IgD-negative memory B cell (primary cell): ENCODE data around the gene TMEM171. TPM values are rescaled to one million over a fixed set of nuclear protein-coding genes. Genes with fewer than 3 reads are reported as not detected.

Experiments
- H3K27ac Mint-ChIP-seq, 3 donors: one replicate each; pipeline ENCODE4 v1.8.0; 2020 to 2022; ENCODE audit warnings: mild to moderate bottlenecking in 3 of 3, mixed read lengths in 3 of 3, moderate library complexity in 1 of 3
- H3K27me3 Mint-ChIP-seq: one replicate; pipeline ENCODE4 v1.8.0; 2021; ENCODE audit warnings: mixed read lengths
- H3K36me3 Mint-ChIP-seq: one replicate; pipeline ENCODE4 v1.8.0; 2020; ENCODE audit warnings: mild to moderate bottlenecking, mixed read lengths
- H3K4me1 Mint-ChIP-seq, 3 donors: one replicate each; pipeline ENCODE4 v1.8.0; 2020 to 2022; ENCODE audit warnings: mixed read lengths in 3 of 3, mild to moderate bottlenecking in 1 of 3
- H3K4me3 Mint-ChIP-seq, 4 donors: one replicate each; pipeline ENCODE4 v1.8.0; 2020 to 2022; ENCODE audit warnings: mild to moderate bottlenecking in 4 of 4, mixed read lengths in 4 of 4, moderate library complexity in 3 of 4
- H3K9me3 Mint-ChIP-seq, 3 donors: one replicate each; pipeline ENCODE4 v1.8.0; 2020 to 2021; ENCODE audit warnings: mixed read lengths in 3 of 3, mild to moderate bottlenecking in 1 of 3
- polyA plus RNA-seq: library from polyadenylated mRNA; unstranded; fragments of 300-500 nt; fragmentation: Illumina TruSeq; gene quantifications from one replicate; pipeline ENCODE4 v1.2.3, GENCODE V29; 2021

Gene TMEM171
- polyA plus RNA-seq, 1 donor from 2014 or later = not detected

DNA sequence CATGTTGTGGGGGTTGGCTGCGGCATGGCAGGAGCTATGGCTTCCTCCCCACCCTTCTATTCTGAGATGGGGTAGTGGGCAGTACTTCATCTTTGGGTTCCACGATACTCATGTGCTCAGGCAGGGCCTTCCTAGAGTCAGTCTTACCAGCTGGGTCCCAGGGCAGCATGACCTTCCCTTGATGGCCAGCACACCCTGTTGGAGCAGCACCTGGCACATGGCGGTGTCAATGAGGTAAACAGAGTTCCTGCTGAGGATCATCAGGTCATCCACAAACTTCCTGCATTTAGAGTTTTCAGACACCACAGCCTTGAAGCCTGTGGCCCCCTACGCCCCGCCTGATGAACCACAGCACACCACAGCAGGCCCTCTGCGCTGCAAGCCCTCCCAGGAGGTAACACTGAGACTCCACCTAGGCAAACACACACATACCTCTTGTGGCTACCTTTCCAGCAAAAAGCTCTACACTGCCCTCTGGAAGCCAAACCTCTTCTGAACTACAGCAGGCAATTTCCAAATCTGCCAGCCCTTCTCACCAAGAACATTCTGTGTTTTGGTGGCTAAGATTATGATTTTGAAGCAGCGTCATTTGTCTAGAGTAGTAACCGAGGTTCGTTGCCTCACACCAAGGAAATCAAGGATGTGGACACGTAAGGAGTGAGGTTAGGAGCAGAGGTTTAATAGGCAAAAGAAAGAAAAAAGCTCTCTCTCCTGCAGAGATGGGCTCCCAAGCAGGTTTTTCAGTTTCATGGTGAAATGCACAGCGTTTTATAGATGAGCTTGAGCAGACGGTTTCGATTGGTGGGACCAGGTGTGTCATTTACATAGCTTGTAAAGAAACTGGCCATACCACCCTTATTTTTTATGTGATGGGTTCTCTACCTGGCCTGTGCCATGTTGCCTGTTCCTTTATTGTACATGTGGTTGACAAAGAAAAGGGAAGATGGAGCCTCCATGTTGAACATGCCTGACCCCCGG lies 32.3 kb downstream of the TMEM171 start:
- H3K27me3 Mint-ChIP-seq = peaks cover 21% of the 10 kb centered on the region
- H3K4me1 Mint-ChIP-seq = peaks cover 0 to 7% (median 3%) of the 10 kb centered on the region in 3 donors
- H3K27ac Mint-ChIP-seq = no peak overlapping the region

DNA sequence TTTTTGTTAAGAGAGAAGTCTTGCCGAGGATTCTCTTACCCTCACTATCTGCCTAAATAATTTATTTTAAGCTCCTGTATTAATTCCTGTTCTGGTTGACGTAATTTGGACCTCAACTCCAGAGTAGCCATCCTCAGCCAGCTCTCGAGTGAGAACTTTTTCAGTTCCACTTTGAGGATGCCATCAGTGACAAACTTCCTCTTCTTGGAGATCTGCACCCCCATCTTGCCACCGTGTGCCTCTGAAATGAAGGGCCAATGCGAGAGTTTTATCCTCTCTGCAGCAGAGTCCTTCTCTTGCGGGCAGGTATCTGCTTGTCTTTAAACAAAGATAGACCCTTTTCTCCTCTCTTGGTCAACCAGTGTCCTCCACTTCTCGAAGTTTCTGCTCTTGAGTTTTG lies 33.1 kb downstream of the TMEM171 start:
- H3K27ac Mint-ChIP-seq = no peak overlapping the region

More for the DNA sequence above, 32.3 kb downstream of the TMEM171 start:
- H3K4me3 Mint-ChIP-seq = no peak overlapping the region
- H3K9me3 Mint-ChIP-seq = no peaks in the 10 kb centered on the region
- no peaks in the 10 kb centered on the region for H3K36me3 Mint-ChIP-seq

DNA sequence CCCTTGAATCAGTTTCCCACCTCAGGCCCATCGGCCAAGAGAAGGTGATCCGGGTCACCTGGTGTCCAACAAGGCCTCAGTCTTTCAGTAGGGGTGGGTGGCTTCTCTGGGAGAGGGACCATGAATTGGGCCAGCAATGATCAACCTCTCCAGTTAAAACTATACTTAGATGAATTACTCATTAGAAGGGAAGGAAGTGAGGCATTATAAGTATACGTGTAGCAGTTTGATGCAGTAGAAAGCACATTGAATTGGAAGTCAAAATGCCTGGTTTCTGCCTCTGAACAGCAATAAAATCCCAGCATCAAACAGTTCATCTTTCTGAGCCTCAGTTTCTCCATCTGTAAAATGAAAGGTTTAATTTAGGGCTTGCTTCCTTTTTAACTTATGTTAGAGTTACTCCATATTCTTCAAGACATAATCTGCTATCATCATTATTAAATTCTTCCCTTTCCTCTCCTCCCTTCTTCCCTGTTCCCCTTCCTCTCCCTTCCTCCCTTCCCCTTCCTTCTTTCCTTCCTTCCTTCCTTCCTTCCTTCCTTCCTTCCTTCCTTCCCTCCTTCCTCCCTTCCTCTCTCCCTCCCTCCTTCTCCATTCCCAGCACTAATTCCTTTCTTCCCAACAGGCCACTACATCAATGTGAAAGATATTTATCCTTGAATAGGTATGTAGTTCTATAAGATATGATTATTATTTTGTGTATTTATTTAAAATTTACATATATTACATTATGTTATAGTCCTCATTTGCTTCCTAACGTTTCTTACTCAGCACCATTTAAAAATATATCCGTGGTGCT lies 34.0 kb downstream of the TMEM171 start:
- peaks cover 34% of the 10 kb centered on the region for H3K27me3 Mint-ChIP-seq
- no peaks in the 10 kb centered on the region for H3K9me3 Mint-ChIP-seq
- H3K36me3 Mint-ChIP-seq = no peaks in the 10 kb centered on the region

More for the DNA sequence above, 33.1 kb downstream of the TMEM171 start:
- Mint-ChIP-seq H3K9me3 (no peaks in the 10 kb centered on the region), H3K4me1 (peaks cover 0 to 7% (median 3%) of the 10 kb centered on the region in 3 donors), H3K36me3 (no peaks in the 10 kb centered on the region), H3K27me3 (peaks cover 29% of the 10 kb centered on the region), H3K4me3 (no peak overlapping the region)

DNA sequence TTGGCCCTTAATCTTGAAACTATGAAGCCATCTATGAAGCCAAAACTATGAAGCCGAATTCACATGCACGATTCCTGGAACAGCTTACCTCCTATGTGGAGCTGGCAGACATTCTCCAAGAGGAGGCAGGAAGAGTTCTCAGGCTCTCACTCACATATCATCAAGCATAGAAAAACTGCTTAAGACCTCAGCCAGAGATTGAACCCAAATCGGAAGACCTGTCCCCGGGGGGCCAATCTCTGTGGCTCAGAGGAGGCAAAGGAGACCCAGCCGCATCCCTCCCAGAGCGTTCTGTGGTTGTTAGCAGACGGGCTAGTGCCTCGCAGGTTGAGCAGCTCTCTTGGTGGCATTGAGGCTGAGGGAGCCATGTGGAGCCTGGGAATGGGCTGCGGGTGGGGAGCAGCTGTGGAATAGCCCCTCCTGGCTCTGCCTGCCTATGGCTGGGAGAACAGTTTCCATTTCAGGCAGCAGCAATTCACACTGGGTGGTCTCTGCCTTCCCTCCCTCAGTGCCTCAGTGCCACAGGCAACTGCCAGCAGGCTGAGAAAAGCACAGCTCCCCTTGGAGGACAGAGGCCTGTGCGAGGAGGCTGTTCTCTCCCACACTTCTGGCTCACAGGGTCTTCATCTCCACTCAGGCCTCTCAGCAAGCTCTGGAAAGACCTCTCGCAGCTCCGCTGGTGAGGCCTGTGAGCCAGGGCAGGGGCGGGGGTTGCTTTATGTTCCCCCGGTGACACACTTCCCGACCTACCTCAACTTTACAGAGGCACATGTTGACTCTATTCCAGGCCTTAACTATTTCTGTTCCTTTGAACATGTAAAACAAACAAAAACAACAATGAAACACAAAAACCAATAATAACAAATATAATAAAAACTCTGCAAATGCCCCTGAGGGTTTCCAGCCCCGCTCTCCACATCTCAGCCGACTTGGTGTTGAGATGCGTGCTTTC lies 35.2 kb downstream of the TMEM171 start:
- Mint-ChIP-seq H3K27ac (no peak overlapping the region), H3K4me3 (no peak overlapping the region), H3K4me1 (peaks cover 0 to 10% (median 9%) of the 10 kb centered on the region in 3 donors), H3K36me3 (no peaks in the 10 kb centered on the region), H3K9me3 (no peaks in the 10 kb centered on the region), H3K27me3 (peaks cover 44% of the 10 kb centered on the region)

More for the DNA sequence above, 34.0 kb downstream of the TMEM171 start:
- H3K4me1 Mint-ChIP-seq = peaks cover 0 to 7% (median 3%) of the 10 kb centered on the region in 3 donors
- H3K4me3 Mint-ChIP-seq = no peak overlapping the region
- no peak overlapping the region for H3K27ac Mint-ChIP-seq

- Mint-ChIP-seq H3K4me1 (peaks cover 0 to 13% (median 9%) of the 10 kb centered on the region in 3 donors), H3K27me3 (peaks cover 55% of the 10 kb centered on the region), H3K27ac (no peak overlapping the region), H3K9me3 (no peaks in the 10 kb centered on the region), H3K4me3 (peak overlapping the region in 1 of 4 donors; percentile 47), H3K36me3 (no peaks in the 10 kb centered on the region)
Observed at GRCh38 chr5:73157414-73158303, 37.3 kb downstream of the TMEM171 start.

DNA sequence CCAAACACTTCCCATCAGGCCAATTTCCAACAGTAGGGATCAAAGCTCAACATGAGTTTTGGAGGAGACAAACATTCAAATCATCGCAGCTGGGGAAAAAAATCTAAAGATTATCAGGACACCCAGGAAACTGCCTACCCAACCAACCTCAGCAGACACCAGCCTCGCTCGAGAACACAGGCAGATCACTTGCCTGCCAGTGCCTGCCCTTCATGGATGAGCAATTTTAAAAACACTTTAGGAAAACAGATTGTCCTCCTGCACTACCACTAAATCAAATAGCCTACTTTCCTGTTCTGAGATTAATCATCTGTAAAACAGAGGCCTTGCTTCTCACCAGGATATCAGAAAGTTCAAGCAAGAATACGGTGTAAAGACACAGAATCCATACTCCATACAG lies 37.9 kb downstream of the TMEM171 start:
- Mint-ChIP-seq H3K36me3 (no peaks in the 10 kb centered on the region), H3K4me1 (peaks cover 0 to 13% (median 5%) of the 10 kb centered on the region in 3 donors), H3K27ac (no peak overlapping the region), H3K27me3 (peaks cover 55% of the 10 kb centered on the region), H3K9me3 (no peaks in the 10 kb centered on the region), H3K4me3 (no peak overlapping the region)

DNA sequence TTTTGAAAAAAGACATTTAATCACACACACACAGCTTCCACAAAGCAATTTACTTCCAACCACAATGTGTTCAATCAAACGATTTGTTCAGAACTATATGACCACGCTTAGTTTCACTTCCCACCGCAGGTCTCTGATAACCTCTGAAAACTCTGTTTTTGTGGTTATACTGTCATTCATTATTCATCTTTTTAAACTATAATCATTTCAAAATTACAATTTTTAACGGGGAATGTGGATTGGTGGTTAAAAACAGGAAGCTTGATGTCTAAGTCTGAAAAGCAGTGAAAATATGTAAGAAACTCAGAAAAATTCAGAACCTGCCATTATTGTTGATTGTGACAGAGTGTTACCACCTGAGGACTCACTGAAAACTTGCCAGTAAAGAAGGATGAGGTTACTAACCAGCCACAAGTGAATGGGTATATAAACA lies 39.9 kb downstream of the TMEM171 start:
- H3K36me3 Mint-ChIP-seq = no peaks in the 10 kb centered on the region
- peak overlapping the region in 1 of 3 donors; percentile 43 for H3K27ac Mint-ChIP-seq
- no peak overlapping the region for H3K4me3 Mint-ChIP-seq
- peaks cover 0 to 3% (median 0%) of the 10 kb centered on the region in 3 donors for H3K9me3 Mint-ChIP-seq
- peaks cover 0 to 10% (median 2%) of the 10 kb centered on the region in 3 donors for H3K4me1 Mint-ChIP-seq
- H3K27me3 Mint-ChIP-seq = peaks cover 54% of the 10 kb centered on the region

DNA sequence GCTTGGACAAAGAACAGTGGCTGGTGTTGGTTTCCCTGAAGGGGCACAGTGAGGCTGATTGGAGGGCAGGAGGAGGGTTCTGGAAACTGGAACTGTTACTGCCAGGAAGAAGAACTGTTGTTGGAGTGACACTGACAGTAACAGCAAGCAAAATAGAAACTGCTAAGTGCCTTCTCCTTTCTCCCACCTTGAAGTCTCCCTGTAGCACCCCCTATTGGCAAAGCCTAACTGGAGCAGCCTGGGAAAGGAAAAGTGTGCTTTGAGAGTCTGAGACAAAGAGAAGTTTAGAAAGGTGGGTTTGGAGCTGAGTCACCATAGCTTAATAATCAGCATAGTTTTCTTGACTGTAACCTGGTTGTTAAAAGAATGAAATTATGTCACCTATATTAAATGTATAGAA lies 50.1 kb downstream of the TMEM171 start:
- Mint-ChIP-seq H3K4me1 (peaks cover 0 to 3% (median 0%) of the 10 kb centered on the region in 3 donors), H3K27ac (no peak overlapping the region), H3K27me3 (peaks cover 61% of the 10 kb centered on the region), H3K4me3 (peak overlapping the region in 1 of 4 donors; percentile 30), H3K9me3 (peaks cover 2 to 5% (median 3%) of the 10 kb centered on the region in 3 donors), H3K36me3 (peaks cover 4% of the 10 kb centered on the region)

DNA sequence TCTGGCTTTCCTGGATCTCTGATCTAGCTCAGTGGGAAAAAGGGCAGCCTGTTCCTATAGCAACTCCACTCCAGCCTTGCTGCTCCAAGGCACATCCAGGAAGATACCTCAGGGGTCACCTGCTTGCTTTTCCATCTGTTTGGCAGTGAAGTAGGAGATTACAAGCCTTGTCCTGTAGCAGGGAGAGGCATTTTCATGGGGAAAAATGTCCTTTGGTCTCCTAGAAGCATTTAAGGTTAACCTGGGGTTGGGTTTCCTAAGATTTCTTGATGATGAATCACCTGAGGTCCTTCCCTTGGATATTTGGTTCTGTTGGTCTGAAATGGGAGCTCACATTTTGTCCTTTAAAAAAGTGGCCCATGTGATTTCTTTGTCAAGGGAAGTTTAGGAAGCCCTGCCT lies 51.1 kb downstream of the TMEM171 start:
- H3K4me3 Mint-ChIP-seq = no peak overlapping the region
- H3K9me3 Mint-ChIP-seq = peaks cover 2 to 5% (median 3%) of the 10 kb centered on the region in 3 donors
- H3K4me1 Mint-ChIP-seq = peaks cover 0 to 3% (median 0%) of the 10 kb centered on the region in 3 donors
- H3K27me3 Mint-ChIP-seq = peaks cover 62% of the 10 kb centered on the region
- peaks cover 4% of the 10 kb centered on the region for H3K36me3 Mint-ChIP-seq
- H3K27ac Mint-ChIP-seq = no peak overlapping the region

DNA sequence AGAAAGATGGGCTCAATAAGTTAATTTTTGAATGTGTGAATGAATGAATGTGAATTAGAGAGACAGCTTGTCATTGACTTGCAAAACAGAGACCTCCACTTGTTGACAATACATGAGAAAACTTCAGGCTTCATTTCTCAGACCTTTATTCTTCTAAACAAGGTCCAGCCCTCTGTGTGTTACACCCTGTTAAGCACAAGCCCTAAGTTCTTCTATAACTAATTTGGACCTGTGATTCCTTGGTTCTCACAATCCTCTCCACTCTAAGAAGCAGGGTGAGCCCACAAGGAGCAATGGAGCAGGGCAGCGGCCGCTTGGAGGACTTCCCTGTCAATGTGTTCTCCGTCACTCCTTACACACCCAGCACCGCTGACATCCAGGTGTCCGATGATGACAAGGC lies 52.6 kb downstream of the TMEM171 start, which contains the start of gene TMEM174:
Gene TMEM174 (plus strand): TSS at position 243 of the 400 bp plus-strand sequence. CDS start 51 bp downstream, at position 294.
- peak within 1 kb of the TSS in 1 of 3 donors; percentile 39 for H3K27ac Mint-ChIP-seq
- peaks cover 4% of the 10 kb centered on the region for H3K36me3 Mint-ChIP-seq
- peaks cover 57% of the 10 kb centered on the region for H3K27me3 Mint-ChIP-seq
- H3K4me3 Mint-ChIP-seq = no peak within 1 kb of the TSS
- H3K4me1 Mint-ChIP-seq = peaks cover 0 to 3% (median 0%) of the 10 kb centered on the region in 3 donors
- H3K9me3 Mint-ChIP-seq = peaks cover 2 to 5% (median 3%) of the 10 kb centered on the region in 3 donors

- peak overlapping the region in 1 of 3 donors; percentile 39 for H3K27ac Mint-ChIP-seq
- peaks cover 56% of the 10 kb centered on the region for H3K27me3 Mint-ChIP-seq
- H3K9me3 Mint-ChIP-seq = peaks cover 0 to 2% (median 0%) of the 10 kb centered on the region in 3 donors
- peaks cover 4% of the 10 kb centered on the region for H3K36me3 Mint-ChIP-seq
- H3K4me3 Mint-ChIP-seq = no peak overlapping the region
- peaks cover 0 to 3% (median 0%) of the 10 kb centered on the region in 3 donors for H3K4me1 Mint-ChIP-seq
Observed at GRCh38 chr5:73174100-73174815, 53.9 kb downstream of the TMEM171 start.

- Mint-ChIP-seq H3K27me3 (peaks cover 51% of the 10 kb centered on the region), H3K4me3 (no peak overlapping the region), H3K9me3 (no peaks in the 10 kb centered on the region), H3K36me3 (peaks cover 4% of the 10 kb centered on the region), H3K4me1 (peaks cover 0 to 3% (median 0%) of the 10 kb centered on the region in 3 donors), H3K27ac (no peak overlapping the region)
Observed at GRCh38 chr5:73176250-73176649, 55.9 kb downstream of the TMEM171 start.
